HG03103 (cell line): ENCODE measurements around the gene AEBP1.
"Not testable (repeated sequence)": the region's sequence is repeated elsewhere in the genome, so short reads cannot be mapped to it uniquely, and the experiment has no call there.

ENCODE experiments used
- ATAC-seq: cut with Tn5 transposase; IDR thresholded peaks from one replicate; pipeline ENCODE4 v1.9.1; 2021; ENCODE audit warnings: low read depth; ENCODE audit not compliant: unreplicated experiment

Gene AEBP1

DNA sequence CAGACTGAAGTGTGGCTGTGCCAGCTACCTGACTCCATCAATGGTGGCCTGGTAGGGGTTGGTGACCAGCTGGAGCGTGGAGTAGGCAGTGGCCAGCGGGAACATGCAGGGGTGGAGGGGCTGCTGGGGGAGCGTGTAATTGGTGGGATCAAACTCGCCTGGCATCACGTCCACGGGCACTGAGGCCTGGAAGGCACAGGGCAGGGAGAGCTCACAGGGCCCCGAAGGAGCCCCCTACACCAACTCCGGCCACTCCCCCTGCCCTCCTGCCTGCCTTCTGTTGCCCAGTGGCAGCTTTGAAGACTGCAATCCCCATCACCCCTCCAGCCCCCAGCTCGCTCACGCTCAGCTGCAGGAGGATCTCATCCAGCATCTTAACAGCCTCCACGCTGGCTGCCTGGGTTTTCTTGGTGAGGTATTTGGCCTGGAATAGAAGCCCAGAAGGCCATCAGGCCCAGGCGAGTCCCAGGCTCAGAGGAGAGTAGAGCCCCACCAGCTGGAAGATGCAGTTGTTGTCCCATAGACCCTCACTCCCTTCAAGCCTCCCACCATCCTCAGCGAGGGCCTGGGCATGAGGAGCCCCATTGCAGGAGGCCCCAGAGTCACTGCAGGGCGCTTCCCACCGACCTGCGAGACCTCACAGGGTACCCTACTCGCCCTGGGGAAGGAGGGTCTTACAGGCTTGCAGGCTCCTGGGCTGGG is 12.1 kb downstream of the AEBP1 start:
- ATAC-seq = no peak

DNA sequence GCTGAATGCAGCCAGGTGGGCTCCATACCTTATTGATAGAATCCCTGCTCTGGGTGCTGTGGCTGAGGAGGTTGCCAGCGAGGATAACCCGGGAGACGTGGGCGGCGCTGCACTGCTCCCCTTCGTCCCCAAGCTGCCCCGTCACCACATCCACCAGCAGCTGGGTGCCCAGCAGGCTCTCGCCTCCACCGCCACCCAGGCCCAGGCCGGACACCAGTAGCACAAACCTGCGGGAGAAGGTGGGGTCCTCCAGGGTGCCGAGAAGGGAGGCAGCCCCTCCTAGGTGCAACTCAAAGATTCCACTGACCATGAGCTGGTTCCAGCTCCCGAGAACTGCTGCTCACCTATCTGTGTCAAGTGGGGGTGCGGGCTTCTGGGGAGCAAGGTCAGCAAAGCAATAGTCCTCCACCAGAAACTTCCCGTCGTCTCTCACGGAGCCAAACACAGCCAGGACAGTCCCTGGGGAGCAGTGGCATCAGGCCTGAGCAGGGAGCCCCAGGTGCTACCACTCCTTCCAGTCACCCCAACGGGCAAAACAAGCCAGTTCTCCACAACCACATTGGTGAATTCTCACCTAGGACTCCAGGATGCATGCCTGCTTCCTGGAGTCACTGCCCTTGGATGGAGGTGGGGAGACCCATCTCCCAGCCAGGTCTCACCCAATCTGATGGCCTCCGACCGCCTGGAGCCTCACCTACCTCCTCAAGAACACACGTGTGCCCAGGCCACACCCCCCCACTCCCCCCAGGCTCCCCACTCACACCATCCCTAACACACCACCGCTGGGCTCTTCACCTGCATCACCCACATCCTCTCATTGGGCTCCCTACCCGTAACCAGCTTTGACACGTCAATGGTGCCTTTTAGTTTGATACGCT is 12.9 kb downstream of the AEBP1 start:
- ATAC-seq = no peak

DNA sequence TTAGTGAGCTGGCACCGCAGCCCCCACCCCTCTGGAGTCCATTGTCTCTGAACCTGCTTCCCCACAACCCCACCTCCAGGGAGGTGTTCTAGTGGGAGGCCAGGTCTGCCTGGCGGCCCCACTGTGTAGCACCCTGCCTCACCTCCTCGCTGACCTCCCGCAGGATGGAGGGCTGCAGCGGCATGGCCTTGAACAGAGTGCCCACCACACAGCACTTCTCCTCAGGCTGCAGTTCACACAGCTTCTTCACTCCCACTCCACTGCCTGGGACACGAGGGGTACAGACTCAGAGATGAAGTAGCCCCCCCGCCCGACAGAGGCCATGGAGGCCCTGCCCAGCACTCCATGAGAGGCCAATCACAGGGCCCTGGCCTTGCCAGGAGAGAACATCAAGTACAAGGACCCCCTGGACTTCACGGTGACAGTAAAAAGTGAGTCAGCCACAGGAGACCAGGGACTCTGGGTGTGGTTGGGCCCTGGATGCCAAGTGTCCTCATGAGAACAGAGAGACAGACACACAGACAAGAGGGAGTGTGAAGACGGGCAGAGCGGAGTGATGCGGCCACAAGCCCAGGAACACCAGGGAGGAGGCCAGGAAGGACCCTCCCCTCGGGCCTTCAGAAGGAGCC is 13.8 kb downstream of the AEBP1 start:
- no peak for ATAC-seq

- no peak for ATAC-seq
Observed at GRCh38 chr7:44119829-44120380, 15.8 kb downstream of the AEBP1 start.

- ATAC-seq = no peak
Observed at GRCh38 chr7:44120395-44120794, 16.2 kb downstream of the AEBP1 start.

- ATAC-seq = no peak
Observed at GRCh38 chr7:44121761-44122420, 17.7 kb downstream of the AEBP1 start.

DNA sequence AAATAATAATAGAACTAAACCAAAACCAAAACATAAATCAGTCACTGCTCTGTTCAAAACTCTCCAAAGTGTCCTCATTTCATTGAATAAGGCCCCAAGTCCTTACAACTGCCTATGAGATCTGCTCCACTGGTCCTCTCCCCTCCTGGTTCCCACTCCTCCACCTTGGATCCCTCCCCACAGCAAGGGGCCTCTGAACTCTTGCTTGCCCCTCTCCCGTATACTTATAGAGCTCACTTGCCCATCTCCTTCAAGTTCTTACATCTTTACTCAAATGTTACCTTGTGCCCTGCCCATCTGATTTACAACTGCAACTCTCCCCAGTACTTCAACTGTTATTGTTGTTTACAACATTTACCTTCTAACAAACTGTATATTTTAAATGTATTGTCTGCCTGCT is 18.4 kb downstream of the AEBP1 start:
- ATAC-seq = no peak

DNA sequence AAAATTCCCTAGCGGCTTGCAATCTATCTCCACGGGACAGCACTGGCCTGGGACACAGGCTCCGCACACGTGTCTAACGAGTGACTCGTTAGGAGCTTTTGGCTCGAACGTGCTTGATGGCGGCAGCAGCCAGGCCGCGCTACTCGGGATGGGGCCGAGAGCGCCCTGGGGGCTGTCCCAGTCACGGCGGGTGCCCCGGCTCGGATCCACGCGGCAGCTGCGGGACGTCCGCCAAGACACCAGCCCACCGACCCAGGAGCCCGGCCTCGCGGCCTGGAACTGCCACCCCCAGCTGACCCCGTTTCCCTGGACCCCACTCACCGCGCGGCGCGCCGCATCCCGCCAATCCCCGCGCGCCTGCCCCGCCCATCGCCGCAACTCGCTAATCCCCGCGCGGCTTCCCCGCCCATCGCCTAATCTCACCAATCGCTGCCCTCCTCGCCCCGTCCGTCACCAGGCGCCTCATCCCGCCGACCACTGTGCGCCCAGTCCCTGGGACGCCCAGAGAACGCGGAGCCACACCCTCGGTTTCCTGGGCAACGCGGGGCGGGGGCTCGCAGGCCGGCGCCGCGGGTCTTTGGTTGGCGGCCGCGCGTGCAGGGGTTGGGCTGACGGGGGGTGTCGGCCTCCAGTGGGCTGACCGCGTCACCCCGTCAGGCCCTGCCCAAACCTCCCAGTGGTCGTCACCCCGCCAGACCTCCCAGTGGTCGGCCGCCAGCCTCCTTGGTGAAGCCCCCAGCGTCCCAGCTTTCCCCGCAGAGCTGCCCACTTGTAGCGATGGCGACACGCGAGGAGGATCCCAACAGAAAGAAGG is 19.3 kb downstream of the AEBP1 start, which contains the start of gene POLD2:
Gene POLD2 (minus strand): TSS at position 359 of the 814 bp plus-strand sequence. CDS start 1,495 bp downstream, outside the sequence.
- peak; percentile 98 for ATAC-seq

DNA sequence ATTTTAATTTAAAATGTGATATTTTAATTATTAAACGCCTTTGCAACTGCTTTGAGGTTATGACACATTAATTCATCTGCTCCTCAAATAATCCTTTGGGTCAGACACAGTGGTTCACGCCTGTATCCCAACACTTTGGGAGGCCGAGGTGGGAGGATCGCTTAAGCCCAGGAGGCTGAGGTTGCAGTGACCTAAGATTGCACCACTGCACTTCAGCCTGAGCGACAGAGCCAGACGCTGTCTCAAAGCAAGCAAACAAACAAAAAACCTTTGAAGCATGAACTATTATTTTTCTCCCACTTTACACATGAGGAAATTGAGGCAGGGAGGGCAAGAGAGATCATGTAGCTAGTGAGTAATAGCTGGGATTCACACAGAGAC is 20.7 kb downstream of the AEBP1 start:
- no peak for ATAC-seq

GRCh38 chr7:44126574-44126973 is 22.4 kb downstream of the AEBP1 start:
- not testable (repeated sequence) for ATAC-seq

DNA sequence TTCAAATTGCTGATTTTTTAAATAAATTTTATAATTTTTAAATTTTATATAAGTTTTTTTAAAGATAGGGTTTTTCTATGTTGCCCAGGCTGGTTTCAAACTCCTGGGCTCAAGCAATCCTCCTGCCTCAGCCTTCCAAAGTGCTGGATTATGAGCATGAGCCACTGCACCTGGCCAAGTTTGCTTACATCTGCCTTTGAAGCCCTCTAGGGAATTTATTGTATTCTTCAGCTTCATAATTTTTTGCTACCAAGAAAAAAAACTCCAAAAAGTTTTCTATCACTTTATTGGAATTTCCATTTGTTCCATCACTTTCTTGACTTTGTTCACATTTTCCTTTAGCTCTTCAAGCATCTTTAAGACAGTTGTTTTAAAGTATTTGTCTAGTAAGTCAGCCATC is 23.0 kb downstream of the AEBP1 start:
- no peak for ATAC-seq

DNA sequence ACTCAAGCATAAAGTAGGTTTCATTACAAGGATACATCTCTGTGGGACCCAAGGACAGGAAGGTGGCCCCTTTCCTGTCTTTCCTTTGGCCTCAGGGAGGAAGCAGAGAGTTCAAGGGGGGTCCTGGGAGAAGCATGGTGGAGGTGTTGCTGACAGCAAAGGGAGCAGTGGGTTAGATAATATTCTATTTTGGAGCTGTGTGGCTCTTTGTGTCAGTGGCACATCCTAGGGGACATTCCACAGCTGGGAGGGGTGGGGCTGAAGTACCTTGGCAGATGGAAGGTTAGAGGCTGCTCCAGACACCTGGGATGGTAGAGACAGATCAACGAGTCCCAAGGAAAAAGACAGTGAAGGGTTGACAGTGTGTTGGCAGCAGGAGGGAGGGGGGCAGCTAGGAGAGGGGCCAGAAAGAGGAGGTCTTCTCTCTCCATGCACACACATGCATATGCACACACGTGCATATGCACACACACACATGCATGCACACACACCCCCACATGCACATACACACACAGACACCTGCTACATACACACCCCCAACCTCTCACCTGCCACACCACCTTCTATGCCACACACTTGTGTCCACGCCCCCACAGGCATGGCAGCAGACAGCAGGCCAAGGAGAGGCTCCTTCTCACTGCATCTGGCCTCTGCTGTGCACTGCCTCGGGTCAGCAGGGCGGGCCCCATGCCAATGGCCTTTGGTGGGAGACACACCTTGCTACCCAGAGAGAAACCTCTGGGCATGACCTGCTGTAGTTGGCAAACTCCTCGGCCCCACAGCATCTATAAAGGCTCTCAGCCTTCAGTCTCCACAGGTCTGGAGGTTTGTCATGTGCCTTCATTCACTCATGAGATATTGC is 24.8 kb downstream of the AEBP1 start:
- no peak for ATAC-seq

- ATAC-seq = no peak
Observed at GRCh38 chr7:44131173-44132029, 27.3 kb downstream of the AEBP1 start.

DNA sequence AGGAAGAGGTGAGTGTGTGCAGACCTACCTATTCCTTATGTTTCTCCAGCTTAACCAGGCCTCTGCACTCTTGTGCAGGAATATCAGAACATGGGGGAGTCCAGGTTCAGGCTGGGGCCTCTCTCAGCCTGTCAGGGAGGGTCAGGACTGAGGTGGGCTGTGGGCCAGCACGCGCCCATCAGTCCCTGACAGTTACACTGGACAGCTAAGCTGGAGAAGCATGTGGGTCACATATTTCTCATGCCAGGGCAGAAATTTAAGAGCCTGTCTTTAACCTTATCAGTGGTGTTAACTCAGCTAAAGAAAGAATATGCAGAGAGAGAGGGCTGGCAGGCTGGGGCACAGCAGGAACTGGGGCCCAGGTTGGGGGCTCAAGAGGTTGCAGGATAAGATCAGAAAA is 27.9 kb downstream of the AEBP1 start:
- ATAC-seq = no peak

DNA sequence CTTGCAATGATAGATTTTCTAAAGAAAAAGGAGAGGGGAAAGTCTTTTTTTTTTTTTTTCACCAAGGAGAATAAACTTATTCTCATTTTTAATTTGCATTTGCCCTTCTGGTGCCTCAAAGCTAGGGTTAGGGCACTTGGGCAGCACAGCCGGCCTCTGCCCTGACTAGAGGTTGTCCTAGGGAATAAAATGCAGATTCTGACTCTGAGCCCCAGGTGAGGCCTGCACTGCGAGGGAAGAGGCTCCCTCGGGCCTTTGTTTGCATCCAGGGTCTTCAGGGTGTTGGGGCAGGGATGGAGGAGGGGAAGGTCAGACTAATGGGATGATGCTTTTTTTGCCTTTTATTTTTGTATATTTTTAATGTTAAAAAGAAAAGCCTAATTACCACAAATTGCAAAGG is 29.1 kb downstream of the AEBP1 start:
- no peak for ATAC-seq

DNA sequence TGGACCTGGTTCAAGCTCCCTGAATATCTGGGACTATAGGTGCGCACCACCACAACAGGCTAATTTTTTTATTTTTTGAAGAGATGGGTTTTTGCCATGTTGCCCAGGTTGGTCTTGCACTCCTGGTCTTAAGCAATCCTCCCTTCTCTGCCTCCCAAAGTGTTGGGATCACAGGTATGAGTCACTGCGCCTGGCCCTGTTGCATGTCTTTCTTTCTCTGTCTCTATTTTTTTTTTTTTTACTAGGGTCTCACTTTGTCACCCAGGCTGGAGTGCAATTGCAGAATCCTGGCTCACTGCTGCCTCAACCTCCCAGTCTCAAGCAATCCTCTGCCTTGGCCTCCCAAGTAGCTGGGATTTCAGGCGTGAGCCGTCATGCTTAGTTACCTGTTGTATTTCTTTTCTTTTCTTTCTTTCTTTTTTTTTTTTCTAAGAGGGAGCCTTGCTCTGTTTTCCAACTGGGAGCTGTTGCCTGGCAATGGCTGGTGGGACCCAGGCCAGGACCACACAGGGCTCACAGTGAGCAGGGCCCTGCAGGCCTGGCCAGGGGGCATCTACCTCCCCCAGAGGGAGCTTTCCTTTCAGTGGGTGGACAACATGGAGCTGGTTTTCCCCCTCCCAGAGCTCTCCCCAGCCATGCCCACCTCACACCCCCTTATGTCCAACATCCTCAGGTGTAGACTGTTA is 30.9 kb downstream of the AEBP1 start:
- no peak for ATAC-seq

GRCh38 chr7:44136731-44137130 is 32.6 kb downstream of the AEBP1 start:
- no peak for ATAC-seq
